GM18505 (cell line): ENCODE results near the gene ASPHD2.
"Not testable (repeated sequence)": the region's sequence is repeated elsewhere in the genome, so short reads cannot be mapped to it uniquely, and the experiment has no call there.

Experiments
- ATAC-seq: cut with Tn5 transposase; IDR thresholded peaks from one replicate; pipeline ENCODE4 v1.9.1; 2021; ENCODE audit not compliant: unreplicated experiment
- POLR2A ChIP-seq: IDR thresholded peaks from 4 replicates; pipeline ENCODE4 v1.6.1; 2011; ENCODE audit warnings: borderline replicate concordance; ENCODE audit not compliant: insufficient read depth, insufficient read length; ENCODE audit errors: extremely low read depth

Gene ASPHD2

GRCh38 chr22:26401726-26402125, 27.3 kb upstream of the ASPHD2 start:
- no peak for ATAC-seq
- no peak for TF ChIP-seq POLR2A

- no peak for ATAC-seq
These were observed 24.1 kb upstream of the ASPHD2 start for GRCh38 chr22:26404851-26405421.

DNA sequence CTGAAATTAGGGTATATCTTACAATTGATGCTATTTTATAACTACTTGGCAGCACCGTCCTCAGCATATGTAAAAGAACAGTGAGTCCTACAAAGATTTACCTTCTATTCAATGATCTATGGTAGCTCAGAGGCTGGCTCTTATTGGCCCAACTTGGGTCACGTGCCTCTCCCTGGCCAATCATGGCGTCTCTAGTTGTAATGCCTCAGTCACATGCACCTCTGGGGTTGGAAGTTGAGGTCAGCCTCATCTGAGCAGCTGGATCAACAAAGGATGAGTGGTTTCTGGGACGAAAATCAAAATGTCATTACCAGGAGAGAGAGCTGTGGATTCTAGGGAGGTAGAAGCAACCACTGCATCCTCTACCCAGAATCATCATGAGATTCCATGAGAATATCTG, 22.9 kb upstream of the ASPHD2 start:
- ATAC-seq: no peak

More at GRCh38 chr22:26404851-26405421, 24.1 kb upstream of the ASPHD2 start:
- TF ChIP-seq POLR2A: no peak

GRCh38 chr22:26408562-26409220, 20.4 kb upstream of the ASPHD2 start:
- ATAC-seq: not testable (repeated sequence)

More for the DNA sequence above, 22.9 kb upstream of the ASPHD2 start:
- no peak for TF ChIP-seq POLR2A

- ATAC-seq: no peak
- no peak for TF ChIP-seq POLR2A
These were observed 19.2 kb upstream of the ASPHD2 start for GRCh38 chr22:26409719-26410335.

DNA sequence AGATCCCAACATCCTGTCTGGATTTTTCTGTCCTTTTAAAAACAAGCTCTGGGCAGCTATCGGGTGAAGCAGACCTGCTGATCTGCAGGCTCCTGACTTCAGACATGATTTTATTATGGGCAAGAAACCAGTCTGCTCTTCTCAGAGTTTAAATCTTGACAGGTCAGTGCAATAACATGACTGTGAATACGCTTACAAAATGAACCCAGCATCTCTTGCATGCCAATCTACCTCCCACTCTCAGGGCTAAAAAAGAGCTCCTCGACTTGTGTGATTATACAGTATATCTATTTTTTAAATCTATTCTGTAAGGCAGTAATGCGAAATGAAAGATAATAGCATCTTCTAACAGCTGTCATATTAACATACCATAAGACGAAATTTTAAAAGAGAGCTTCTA, 18.7 kb upstream of the ASPHD2 start:
- no peak for ATAC-seq
- no peak for TF ChIP-seq POLR2A

- TF ChIP-seq POLR2A: no peak
- ATAC-seq: no peak
These were observed 14.7 kb upstream of the ASPHD2 start for GRCh38 chr22:26414347-26414746.

DNA sequence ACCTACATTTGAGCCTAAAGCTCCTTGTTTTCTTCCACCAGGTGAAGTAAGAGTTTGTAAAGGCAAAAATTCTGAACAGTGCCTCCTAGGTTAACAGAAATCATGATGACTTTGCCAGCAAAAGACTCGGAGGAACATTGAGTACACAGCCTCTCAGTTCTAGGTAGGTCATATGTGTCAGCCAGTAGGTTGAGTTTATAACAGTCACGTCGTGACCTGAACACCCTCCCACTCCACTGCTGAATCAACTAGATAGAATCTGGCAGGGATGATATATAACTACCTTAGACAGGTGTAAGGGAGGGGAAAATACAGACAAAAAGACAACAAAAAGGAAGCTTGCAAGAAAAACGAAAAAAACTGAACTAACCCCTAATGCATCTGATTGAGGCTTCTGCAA, 12.8 kb upstream of the ASPHD2 start:
- TF ChIP-seq POLR2A: no peak
- ATAC-seq: no peak

DNA sequence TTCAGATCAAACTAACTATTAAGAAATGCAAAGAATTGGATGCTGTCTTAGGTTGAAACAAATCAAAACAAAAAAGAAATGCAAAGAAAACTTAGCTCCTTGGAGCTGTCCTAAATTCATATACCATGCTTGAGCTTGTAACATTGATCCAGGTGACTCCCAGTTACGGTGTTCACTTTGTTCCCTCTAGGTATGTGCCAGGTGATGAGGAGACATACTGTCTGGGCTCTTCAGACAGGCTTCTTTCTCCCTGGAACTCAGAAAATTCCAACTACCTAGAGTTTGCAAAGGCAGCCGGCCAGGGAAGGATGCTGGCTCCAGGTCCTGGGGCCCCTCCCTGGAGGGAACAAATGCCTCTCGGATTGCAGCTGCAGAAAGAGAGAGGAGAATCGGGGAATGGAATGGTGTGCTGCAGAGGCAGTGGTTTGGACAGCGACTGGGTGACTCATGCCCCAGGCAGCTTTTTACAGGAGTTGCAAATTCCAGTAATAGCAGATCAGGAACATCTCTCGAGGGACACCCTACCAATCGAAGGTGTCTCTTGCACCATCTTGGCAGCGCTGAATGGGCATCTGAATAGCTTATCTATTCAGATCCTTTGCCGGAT, 12.3 kb upstream of the ASPHD2 start:
- TF ChIP-seq POLR2A: no peak
- ATAC-seq: no peak

DNA sequence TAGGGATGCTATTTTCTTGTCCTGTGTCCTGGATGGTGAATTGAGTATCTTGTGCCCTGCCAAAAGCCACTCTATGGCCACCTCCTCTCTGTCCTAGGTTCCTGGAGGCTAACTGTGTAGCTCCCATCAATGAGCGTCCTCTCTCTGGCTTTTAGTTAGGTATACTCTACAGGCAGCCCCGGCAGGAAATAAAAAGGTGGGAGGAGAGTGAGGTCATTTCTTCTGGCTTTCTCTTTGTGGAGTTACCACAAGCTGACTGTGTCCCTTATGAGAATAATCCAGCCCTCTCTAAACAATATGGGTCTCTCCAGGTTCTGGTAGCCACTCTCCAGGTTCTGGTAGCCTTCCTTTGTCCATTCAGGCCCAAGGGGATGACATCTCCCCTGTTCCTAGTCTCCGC, 11.7 kb upstream of the ASPHD2 start:
- no peak for TF ChIP-seq POLR2A
- ATAC-seq: no peak

DNA sequence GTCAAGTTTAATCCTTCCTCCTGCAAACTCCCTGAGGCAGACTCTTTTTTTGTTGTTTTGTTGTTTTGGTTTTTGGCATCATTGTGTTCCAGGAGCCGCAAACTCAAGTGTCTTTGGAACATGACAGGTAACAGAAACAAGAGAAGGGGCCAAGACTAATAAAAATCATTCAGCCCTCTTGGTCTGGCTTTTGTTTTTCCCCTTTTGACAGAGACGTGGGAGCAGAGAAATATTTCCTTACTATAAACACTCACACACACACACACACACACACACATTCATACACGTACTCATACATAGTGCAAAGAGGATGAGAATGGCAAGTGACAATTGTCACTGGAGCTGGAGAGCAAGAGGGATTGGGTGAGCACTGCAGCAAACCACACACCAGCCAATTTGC, 10.4 kb upstream of the ASPHD2 start:
- TF ChIP-seq POLR2A: no peak
- ATAC-seq: no peak

DNA sequence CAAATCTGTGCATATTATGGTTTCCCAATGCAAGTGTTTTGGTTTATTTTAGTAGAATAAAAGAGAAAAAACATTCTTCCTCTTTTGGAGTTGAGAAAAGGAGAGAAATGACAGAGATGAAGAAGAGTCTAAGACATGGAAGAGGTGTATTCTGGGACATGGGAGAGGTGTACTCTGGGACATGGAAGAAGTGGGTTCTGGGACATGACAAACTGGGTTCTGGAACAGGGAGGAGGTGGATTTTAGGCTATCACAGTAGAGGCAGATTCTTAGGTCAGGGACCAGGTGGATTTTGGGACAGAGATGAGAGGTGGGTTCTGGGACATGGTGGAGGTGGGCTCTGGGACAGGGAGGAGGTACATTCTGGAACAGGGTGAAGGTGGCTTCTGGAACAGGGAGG, 2.1 kb upstream of the ASPHD2 start:
- no peak for ATAC-seq
- no peak for TF ChIP-seq POLR2A

- peak; percentile 14 for ATAC-seq
- TF ChIP-seq POLR2A: no peak
These were observed 612 bp downstream of the ASPHD2 start for GRCh38 chr22:26429458-26430286.
